Esophagus muscularis mucosa (tissue), 4 donors: ENCODE measurements around the gene UNKL. TPM values are rescaled to one million over a fixed set of nuclear protein-coding genes. Genes with fewer than 3 reads are reported as not detected.

Experiments used
- DNase-seq: peaks from one replicate; pipeline ENCODE4 v3.0.0-alpha.2; 2017; ENCODE audit errors: extremely low spot score
- H3K27ac ChIP-seq, 4 donors: fragments of 200-600 bp; sonication (generic); replicated peaks in 1 of 4; 1 replicate in 3 of 4; 2 replicates in 1 of 4; pipeline ENCODE4 v1.5.1; 2016 to 2019; ENCODE audit warnings: mild to moderate bottlenecking in 1 of 4
- H3K27me3 ChIP-seq, 4 donors: fragments of 200-600 bp; sonication (generic); one replicate each; pipeline versions ENCODE4 v1.5.1 to v1.6.0; 2016 to 2019
- H3K36me3 ChIP-seq, 4 donors: fragments of 200-600 bp; sonication (generic); one replicate each; pipeline ENCODE4 v1.5.1; 2016 to 2019
- H3K4me1 ChIP-seq, 4 donors: fragments of 200-600 bp; sonication (generic); one replicate each; pipeline ENCODE4 v1.5.1; 2016 to 2019
- H3K4me3 ChIP-seq, 4 donors: fragments of 200-600 bp; sonication (generic); 1 replicate in 2 of 4; 2 replicates in 2 of 4; pipeline ENCODE4 v1.5.1; 2016 to 2019; ENCODE audit warnings: mild to moderate bottlenecking in 4 of 4, moderate library complexity in 1 of 4
- H3K9me3 ChIP-seq, 4 donors: fragments of 200-600 bp; sonication (generic); 1 replicate in 3 of 4; 2 replicates in 1 of 4; pipeline ENCODE4 v1.5.1; 2016 to 2019
- EP300 ChIP-seq: sonication (generic); formaldehyde crosslinking; IDR thresholded peaks from one replicate; pipeline ENCODE4 v1.6.1; 2017; ENCODE audit warnings: antibody characterized with exemption
- POLR2A ChIP-seq: fragments of 450-650 bp; IDR thresholded peaks from one replicate; pipeline ENCODE4 v1.6.1; 2017; ENCODE audit warnings: antibody characterized with exemption, moderate library complexity, mild to moderate bottlenecking, low read depth
- POLR2AphosphoS5 ChIP-seq, 2 donors: sonication (generic); formaldehyde crosslinking; IDR thresholded peaks; one replicate each; pipeline ENCODE4 v1.6.1; 2017; ENCODE audit warnings: antibody characterized with exemption in 2 of 2
- WGBS: methylation state at CpG from one replicate; pipeline ENCODE4 v1.1.5; 2018; 5-methylcytosine and 5-hydroxymethylcytosine counted together
- intact Hi-C: fragments of 100-400 bp; cut with DNase I; formaldehyde crosslinking; loops from one replicate; pipeline ENCODE4 v1.15.1; 2023
- total RNA-seq, 4 donors: library from RNA; depleted of rRNA; stranded (reverse); fragments of >200 nt; gene quantifications; one replicate each; pipeline versions ENCODE4 v1.1.0 to v1.2.1, GENCODE V29; 2016
- TF ChIP-seq, protein P1 (sequence below), 3 experiments: fragments of 200-600 bp in 2 of 3; fragments of 450-650 bp in 1 of 3; sonication (generic) in 2 of 3; IDR thresholded peaks; one replicate each; pipeline ENCODE4 v1.5.1; 2017 to 2019; ENCODE audit warnings: antibody characterized with exemption in 3 of 3, mild to moderate bottlenecking in 2 of 3, moderate library complexity in 1 of 3

UNKL gene
- total RNA-seq, 4 donors from 2014 or later, result 9.3 to 23.7 (median 16.5) TPM

GRCh38 chr16:1317479-1318267 is 96.8 kb downstream of the UNKL start:
- 87% methylated on average over 18 of the region's 32 CpGs for WGBS
- DNase-seq, result no peak
- Histone ChIP-seq H3K4me1 (peaks cover 13 to 30% (median 20%) of the 10 kb centered on the region in 4 donors), H3K27ac (no peak overlapping the region), H3K4me3 (no peak overlapping the region), H3K27me3 (no peaks in the 10 kb centered on the region), H3K9me3 (no peaks in the 10 kb centered on the region), H3K36me3 (peaks cover 80 to 97% (median 92%) of the 10 kb centered on the region in 4 donors)
- intact Hi-C loops, result no loop called here
- TF ChIP-seq, protein P1, sequence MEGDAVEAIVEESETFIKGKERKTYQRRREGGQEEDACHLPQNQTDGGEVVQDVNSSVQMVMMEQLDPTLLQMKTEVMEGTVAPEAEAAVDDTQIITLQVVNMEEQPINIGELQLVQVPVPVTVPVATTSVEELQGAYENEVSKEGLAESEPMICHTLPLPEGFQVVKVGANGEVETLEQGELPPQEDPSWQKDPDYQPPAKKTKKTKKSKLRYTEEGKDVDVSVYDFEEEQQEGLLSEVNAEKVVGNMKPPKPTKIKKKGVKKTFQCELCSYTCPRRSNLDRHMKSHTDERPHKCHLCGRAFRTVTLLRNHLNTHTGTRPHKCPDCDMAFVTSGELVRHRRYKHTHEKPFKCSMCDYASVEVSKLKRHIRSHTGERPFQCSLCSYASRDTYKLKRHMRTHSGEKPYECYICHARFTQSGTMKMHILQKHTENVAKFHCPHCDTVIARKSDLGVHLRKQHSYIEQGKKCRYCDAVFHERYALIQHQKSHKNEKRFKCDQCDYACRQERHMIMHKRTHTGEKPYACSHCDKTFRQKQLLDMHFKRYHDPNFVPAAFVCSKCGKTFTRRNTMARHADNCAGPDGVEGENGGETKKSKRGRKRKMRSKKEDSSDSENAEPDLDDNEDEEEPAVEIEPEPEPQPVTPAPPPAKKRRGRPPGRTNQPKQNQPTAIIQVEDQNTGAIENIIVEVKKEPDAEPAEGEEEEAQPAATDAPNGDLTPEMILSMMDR (IDR thresholded peaks at IDR 0.05), result no peak
- TF ChIP-seq POLR2AphosphoS5 (IDR thresholded peaks at IDR 0.05) (no peak), EP300 (no peak), POLR2A (no peak)

GRCh38 chr16:1316033-1316405 is 98.5 kb downstream of the UNKL start:
- Histone ChIP-seq H3K27me3 (no peaks in the 10 kb centered on the region), H3K36me3 (peaks cover 71 to 84% (median 76%) of the 10 kb centered on the region in 4 donors), H3K9me3 (no peaks in the 10 kb centered on the region), H3K4me3 (no peak overlapping the region), H3K27ac (no peak overlapping the region), H3K4me1 (peaks cover 30 to 47% (median 36%) of the 10 kb centered on the region in 4 donors)
- intact Hi-C loops, result no loop called here
- WGBS, result 92% methylated on average over 9 of the region's 14 CpGs
- TF ChIP-seq EP300 (no peak), POLR2AphosphoS5 (IDR thresholded peaks at IDR 0.05) (no peak), POLR2A (no peak)
- TF ChIP-seq, protein P1 (IDR thresholded peaks at IDR 0.05), result no peak
- no peak for DNase-seq

DNA sequence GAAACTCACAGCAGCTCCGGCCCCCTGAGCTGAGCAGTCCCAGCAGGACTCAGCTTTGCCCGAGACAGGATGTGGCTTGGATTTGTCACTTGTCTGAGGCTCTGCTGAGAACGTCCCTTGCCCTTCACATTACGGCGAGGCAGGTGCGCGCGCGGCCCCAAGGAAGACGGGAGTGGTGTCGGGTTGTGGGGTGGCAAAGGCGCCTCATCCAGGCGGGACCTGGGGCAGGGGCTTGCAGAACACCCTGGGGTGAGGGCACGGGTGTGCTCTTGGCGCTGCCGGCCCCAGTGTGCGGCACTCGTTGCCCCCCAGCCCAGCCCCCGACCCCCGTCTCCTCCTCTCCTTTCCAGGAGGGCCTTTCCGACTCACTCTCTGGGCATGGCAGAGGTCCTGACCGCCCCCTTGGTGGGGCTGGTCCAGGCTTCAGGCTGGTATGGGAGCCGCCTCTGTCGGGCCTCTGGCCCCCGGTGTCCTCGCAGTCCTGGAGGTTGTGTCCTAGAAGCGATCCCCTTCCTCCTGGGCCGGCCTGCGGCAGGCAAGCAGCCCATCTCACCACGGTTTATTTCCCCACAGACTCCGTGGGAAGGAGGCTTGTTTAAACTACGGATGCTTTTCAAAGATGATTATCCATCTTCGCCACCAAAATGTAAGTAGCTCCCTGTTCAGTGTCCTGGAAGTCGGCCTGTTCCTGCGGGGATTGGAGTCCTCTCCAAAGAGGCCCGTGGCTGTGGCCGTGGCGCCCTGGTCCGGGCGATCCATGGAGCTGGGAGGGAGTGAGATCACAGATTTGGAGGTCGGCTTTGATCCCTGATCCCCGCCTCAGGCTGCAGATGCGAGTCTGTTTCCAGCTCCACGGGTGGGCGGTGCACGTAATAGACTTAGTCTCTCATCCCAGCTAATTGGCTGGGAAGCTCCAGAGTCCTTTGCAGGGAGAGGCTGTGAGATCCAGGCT is 99.1 kb downstream of the UNKL start:
- Histone ChIP-seq H3K4me3 (no peak overlapping the region), H3K9me3 (no peaks in the 10 kb centered on the region), H3K4me1 (peaks cover 36 to 53% (median 43%) of the 10 kb centered on the region in 4 donors), H3K36me3 (peaks cover 65 to 78% (median 70%) of the 10 kb centered on the region in 4 donors), H3K27me3 (no peaks in the 10 kb centered on the region), H3K27ac (no peak overlapping the region)
- TF ChIP-seq POLR2AphosphoS5 (IDR thresholded peaks at IDR 0.05) (no peak), POLR2A (no peak), EP300 (no peak)
- TF ChIP-seq, protein P1 (IDR thresholded peaks at IDR 0.05), result no peak
- DNase-seq, result no peak
- intact Hi-C loops, result no loop called here
- 87% methylated on average over 31 of the region's 46 CpGs for WGBS

DNA sequence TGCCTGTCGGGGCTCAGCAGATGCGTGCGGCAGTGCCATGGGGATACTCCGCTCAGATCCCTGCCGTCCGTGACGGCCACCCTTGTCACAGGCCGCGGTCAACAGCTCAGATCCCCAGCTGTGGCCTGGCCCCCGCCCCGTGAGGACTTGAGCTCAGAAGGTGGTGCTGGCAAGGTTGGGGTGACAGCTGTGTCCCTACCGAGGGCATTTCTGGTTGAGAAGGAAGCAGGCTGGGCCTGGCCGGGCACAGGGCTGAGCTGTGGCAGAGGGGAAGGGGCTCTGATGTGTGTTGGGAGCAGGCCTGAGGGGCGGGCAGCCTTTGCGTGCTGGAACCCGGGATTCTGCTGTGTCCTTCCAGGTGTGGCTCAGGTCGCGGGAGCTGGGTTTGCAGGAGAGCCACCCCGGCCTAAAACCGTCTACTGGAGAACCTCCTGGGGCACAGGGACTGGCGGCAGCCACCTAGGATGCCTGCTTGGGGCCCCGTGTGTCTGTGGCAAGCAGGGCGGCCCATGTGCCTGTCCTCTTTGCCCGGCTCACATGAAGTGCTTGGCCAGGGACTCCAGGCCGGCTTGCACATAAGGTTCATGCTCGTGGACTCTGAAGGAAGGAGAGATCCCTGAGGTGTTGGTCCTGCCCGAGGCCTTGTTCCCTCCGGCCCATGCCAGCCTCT is 100.0 kb downstream of the UNKL start:
- H3K4me1 ChIP-seq, result peaks cover 37 to 56% (median 44%) of the 10 kb centered on the region in 4 donors
- TF ChIP-seq EP300 (no peak), POLR2A (no peak), POLR2AphosphoS5 (IDR thresholded peaks at IDR 0.05) (no peak)
- peaks cover 56 to 69% (median 61%) of the 10 kb centered on the region in 4 donors for H3K36me3 ChIP-seq
- 88% methylated on average over 13 of the region's 28 CpGs for WGBS
- DNase-seq, result no peak
- no peak overlapping the region for H3K27ac ChIP-seq
- H3K4me3 ChIP-seq, result no peak overlapping the region
- H3K27me3 ChIP-seq, result no peaks in the 10 kb centered on the region
- intact Hi-C loops, result no loop called here
- H3K9me3 ChIP-seq, result no peaks in the 10 kb centered on the region
